Activated T-helper 1 cell treated with Interleukin-2 at 50 U/mL for 16 hours (primary cell): ENCODE results near the gene PCNX1.

Source experiments
- DNase-seq: peaks from one replicate; pipeline ENCODE4 v3.0.0-alpha.2; 2020; ENCODE audit warnings: low read depth

PCNX1 gene

GRCh38 chr14:71163050-71163841 lies 256.0 kb downstream of the PCNX1 start:
- no peak for DNase-seq

- no peak for DNase-seq
Measured at GRCh38 chr14:71163842-71164629, 256.8 kb downstream of the PCNX1 start.
